GM12892 (cell line): Measurements from ENCODE around the gene STK33.

Source experiments
- POLR2A ChIP-seq: IDR thresholded peaks from 2 replicates; pipeline ENCODE4 v1.6.1; 2011; ENCODE audit warnings: low read depth, low read length, control low read depth
- TAF1 ChIP-seq: IDR thresholded peaks from 2 replicates; pipeline ENCODE4 v1.6.1; 2011; ENCODE audit warnings: low read depth, mild to moderate bottlenecking, control low read depth, low read length, borderline replicate concordance

- no peak for TF ChIP-seq POLR2A
- no peak for TF ChIP-seq TAF1
Measured at GRCh38 chr11:8541448-8541847, 52.6 kb downstream of the STK33 start.
